C4-2B (cell line): ENCODE data around the gene PHETA1.

Source experiments
- CTCF ChIP-seq: fragments of 450-650 bp; conservative IDR thresholded peaks from 2 replicates; pipeline ENCODE4 v1.5.1; 2017; ENCODE audit warnings: mild to moderate bottlenecking
- ZFX ChIP-seq: fragments of 450-650 bp; IDR thresholded peaks from 2 replicates; pipeline ENCODE4 v1.6.1; 2017

- TF ChIP-seq CTCF (no peak), ZFX (no peak)
Observed at GRCh38 chr12:111409403-111409779, 40.5 kb upstream of the PHETA1 start.
